NB4 (cell line): Measurements from ENCODE around the gene HHATL.

Experiments used
- CTCF ChIP-seq: IDR thresholded peaks from one replicate; pipeline ENCODE4 v1.5.1; 2012; ENCODE audit warnings: low read depth, low read length
- POLR2A ChIP-seq: IDR thresholded peaks from 2 replicates; pipeline ENCODE4 v1.6.1; 2011; ENCODE audit warnings: mild to moderate bottlenecking; ENCODE audit not compliant: insufficient read length; ENCODE audit errors: extremely low read depth

GRCh38 chr3:42685363-42685881 is 17.2 kb downstream of the HHATL start, which contains the start of gene KLHL40:
- no peak for TF ChIP-seq POLR2A
- TF ChIP-seq CTCF = no peak
